K562 (cell line): ENCODE data around the gene GPHA2. TPM values are rescaled to one million over a fixed set of nuclear protein-coding genes. Genes with fewer than 3 reads are reported as not detected.

Experiments
- BRD4 ChIP-seq: fragments of 200-600 bp; sonication (generic); IDR thresholded peaks from 2 replicates; pipeline ENCODE4 v1.6.1; 2017; ENCODE audit warnings: inconsistent platforms
- CBX1 ChIP-seq: sonication (generic); IDR thresholded peaks from 2 replicates; pipeline ENCODE4 v1.6.1; 2016; ENCODE audit warnings: antibody characterized with exemption, low read depth, mild to moderate bottlenecking
- CHD7 ChIP-seq: fragments of 200-600 bp; sonication (generic); IDR thresholded peaks from one replicate; pipeline ENCODE4 v1.6.1; 2012; ENCODE audit warnings: mild to moderate bottlenecking, low read depth, low read length, inconsistent platforms
- DNMT1 ChIP-seq: fragments of 450-650 bp; IDR thresholded peaks from 2 replicates; pipeline ENCODE4 v1.6.1; 2016; ENCODE audit warnings: antibody characterized with exemption, mild to moderate bottlenecking
- FOXK1 ChIP-seq: sonication (generic); formaldehyde crosslinking; IDR thresholded peaks from 2 replicates; pipeline ENCODE4 v1.8.0; 2022; ENCODE audit warnings: missing genetic modification reagents, mild to moderate bottlenecking, borderline replicate concordance
- HMG20B ChIP-seq: fragments of 250-450 bp; sonication (Bioruptor Pico); IDR thresholded peaks from 2 replicates; pipeline ENCODE4 v1.5.0; 2021; ENCODE audit warnings: mild to moderate bottlenecking
- NEUROD1 ChIP-seq: fragments of 150-350 bp; IDR thresholded peaks from 2 replicates; pipeline ENCODE4 v1.6.1; 2014; ENCODE audit warnings: borderline replicate concordance, low read length, low read depth; ENCODE audit not compliant: partially characterized antibody
- NFIX ChIP-seq: fragments of 250-450 bp; sonication (Bioruptor Pico); IDR thresholded peaks from 2 replicates; pipeline ENCODE4 v1.4.0; 2020; ENCODE audit warnings: low read depth, mild to moderate bottlenecking, moderate library complexity
- POLR2B ChIP-seq: fragments of 450-650 bp; IDR thresholded peaks from 2 replicates; pipeline ENCODE4 v1.6.1; 2018; ENCODE audit warnings: low read depth; ENCODE audit not compliant: partially characterized antibody
- PYGO2 ChIP-seq: fragments of 450-650 bp; IDR thresholded peaks from 2 replicates; pipeline ENCODE4 v1.6.1; 2016; ENCODE audit warnings: mild to moderate bottlenecking, missing genetic modification characterization, moderate library complexity, missing compliant biosample characterization
- RUNX1 ChIP-seq: sonication (generic); IDR thresholded peaks from 2 replicates; pipeline ENCODE4 v1.6.1; 2016; ENCODE audit warnings: antibody characterized with exemption, low read depth
- SIRT6 ChIP-seq: IDR thresholded peaks from one replicate; pipeline ENCODE4 v1.6.1; 2012; ENCODE audit warnings: low read depth, mild to moderate bottlenecking, control low read depth, inconsistent platforms, low read length, moderate library complexity
- SREBF2 ChIP-seq: sonication (generic); formaldehyde crosslinking; IDR thresholded peaks from 2 replicates; pipeline ENCODE4 v1.4.0; 2020; ENCODE audit warnings: mild to moderate bottlenecking, missing genetic modification reagents
- USF2 ChIP-seq: sonication (generic); formaldehyde crosslinking; IDR thresholded peaks from 2 replicates; pipeline ENCODE4 v1.5.0; 2020; ENCODE audit warnings: missing genetic modification reagents
- ZNF143 ChIP-seq: sonication (generic); formaldehyde crosslinking; IDR thresholded peaks from 2 replicates; pipeline ENCODE4 v1.9.0; 2022; ENCODE audit warnings: mild to moderate bottlenecking, missing genetic modification reagents
- ZNF24 ChIP-seq: fragments of 450-650 bp; IDR thresholded peaks from 2 replicates; pipeline ENCODE4 v1.6.1; 2016
- ZNF586 ChIP-seq: fragments of 450-650 bp; formaldehyde crosslinking; conservative IDR thresholded peaks from 2 replicates; pipeline ENCODE4 v1.4.0; 2020; ENCODE audit warnings: mild to moderate bottlenecking, moderate library complexity
- polyA plus RNA-seq, 8 experiments: library from polyadenylated mRNA; depleted of rRNA in 4 of 8; stranded (reverse) in 5 of 8; unstranded in 3 of 8; fragments of >200 nt; fragmentation: Nextera tagmentation in 2 of 8; fragmentation: Illumina TruSeq in 1 of 8; extraction: Ambion mirVana in 2 of 8; extraction: Trizol in 1 of 8; gene quantifications; 2 replicates each; pipeline versions ENCODE4 v1.2.1 to v1.2.3, GENCODE V29; 2011 to 2014; ENCODE audit warnings: inconsistent platforms in 1 of 8, missing spikeins in 1 of 8
- total RNA-seq, 7 experiments: library from RNA; depleted of rRNA in 6 of 7; stranded (reverse); fragments of >200 nt in 6 of 7; fragmentation: Illumina TruSeq in 2 of 7; extraction: Trizol in 2 of 7; gene quantifications; 2 replicates each; pipeline versions ENCODE4 v1.2.1 to v1.2.3, GENCODE V29; 2011 to 2021; ENCODE audit warnings: low replicate concordance in 1 of 7

GPHA2 gene
- total and polyA plus RNA-seq, 9 of the 15 experiments (the other 6 are each of a cell fraction or from before 2014, with no cell fraction given) = 0.17 to 0.22 TPM; not detected in 7

- TF ChIP-seq CHD7 (no peak), NFIX (CRISPR knock-in tag) (no peak), SIRT6 (no peak), PYGO2 (tag) (no peak), ZNF586 (CRISPR knock-in tag) (no peak), NEUROD1 (peak; percentile 30), DNMT1 (no peak), POLR2B (peak; percentile 82), ZNF143 (CRISPR knock-in tag) (peak; percentile 15; the same call in 1 of the 2 replicates), CBX1 (no peak), SREBF2 (no peak), USF2 (CRISPR knock-in tag) (no peak), RUNX1 (no peak), HMG20B (no peak), BRD4 (no peak), FOXK1 (CRISPR knock-in tag) (peak; percentile 75; the same call in 1 of the 2 replicates), ZNF24 (no peak)
Measured at GRCh38 chr11:64916775-64917662, 18.7 kb downstream of the GPHA2 start, which contains the start of gene ATG2A (continued).
